GM23338 (cell line): Measurements from ENCODE around the gene UHRF2. TPM values are rescaled to one million over a fixed set of nuclear protein-coding genes. Genes with fewer than 3 reads are reported as not detected.

ENCODE experiments used
- ATAC-seq: fragments of 200-7000 bp; cut with Tn5 transposase; 3 replicates; pipeline ENCODE4 v1.9.1; 2020
- DNase-seq: peaks from one replicate; pipeline ENCODE4 v3.0.0-alpha.2; 2015; ENCODE audit warnings: low spot score
- H2AFZ ChIP-seq: fragments of 200-600 bp; sonication (generic); 2 replicates; pipeline ENCODE4 v1.8.0; 2016; ENCODE audit warnings: antibody characterized with exemption, mild to moderate bottlenecking, moderate library complexity
- H3F3A ChIP-seq: fragments of 200-600 bp; sonication (generic); replicated peaks from 2 replicates; pipeline ENCODE4 v1.8.0; 2017; ENCODE audit warnings: antibody characterized with exemption, mixed run types, low read depth
- H3K27ac ChIP-seq: fragments of 200-600 bp; sonication (generic); 2 replicates; pipeline ENCODE4 v1.6.1; 2016; ENCODE audit warnings: low read depth
- H3K27me3 ChIP-seq: fragments of 200-600 bp; sonication (generic); 2 replicates; pipeline ENCODE4 v1.8.0; 2016; ENCODE audit warnings: mild to moderate bottlenecking, mixed run types, moderate library complexity; ENCODE audit not compliant: insufficient read depth
- H3K36me3 ChIP-seq: fragments of 200-600 bp; sonication (generic); 2 replicates; pipeline ENCODE4 v1.8.0; 2016; ENCODE audit warnings: mild to moderate bottlenecking; ENCODE audit not compliant: insufficient read depth
- H3K4me1 ChIP-seq: fragments of 200-600 bp; sonication (generic); 2 replicates; pipeline ENCODE4 v1.8.0; 2016; ENCODE audit warnings: mild to moderate bottlenecking, moderate library complexity; ENCODE audit not compliant: insufficient read depth
- H3K4me2 ChIP-seq: fragments of 200-600 bp; sonication (generic); 2 replicates; pipeline ENCODE4 v1.7.1; 2017; ENCODE audit warnings: mixed run types
- H3K4me3 ChIP-seq: fragments of 200-600 bp; sonication (generic); 2 replicates; pipeline ENCODE4 v1.6.1; 2016; ENCODE audit warnings: mixed run types
- H3K79me2 ChIP-seq: fragments of 200-600 bp; sonication (generic); replicated peaks from 2 replicates; pipeline ENCODE4 v1.8.0; 2017; ENCODE audit warnings: mild to moderate bottlenecking; ENCODE audit not compliant: insufficient read depth
- H3K9me2 ChIP-seq: fragments of 200-600 bp; sonication (generic); 2 replicates; pipeline ENCODE4 v1.8.0; 2017; ENCODE audit not compliant: insufficient read depth
- H4K20me1 ChIP-seq: fragments of 200-600 bp; sonication (generic); replicated peaks from 2 replicates; pipeline ENCODE4 v1.8.0; 2017; ENCODE audit warnings: mild to moderate bottlenecking; ENCODE audit not compliant: insufficient read depth
- H3K27ac Mint-ChIP-seq: 2 replicates; pipeline ENCODE4 v1.8.0; 2020; ENCODE audit warnings: inconsistent platforms, mild to moderate bottlenecking, moderate library complexity, mixed read lengths
- H3K27me3 Mint-ChIP-seq: 3 replicates; pipeline ENCODE4 v1.8.0; 2022; ENCODE audit warnings: low read depth, mild to moderate bottlenecking, moderate library complexity, mixed read lengths, inconsistent platforms; ENCODE audit not compliant: insufficient read depth, poor library complexity
- H3K36me3 Mint-ChIP-seq: 3 replicates; pipeline ENCODE4 v1.8.0; 2021; ENCODE audit warnings: low read depth, mild to moderate bottlenecking, inconsistent platforms, moderate library complexity, mixed read lengths
- H3K4me1 Mint-ChIP-seq: 3 replicates; pipeline ENCODE4 v1.8.0; 2020; ENCODE audit warnings: mild to moderate bottlenecking, inconsistent platforms, mixed read lengths
- H3K4me3 Mint-ChIP-seq: 3 replicates; pipeline ENCODE4 v1.8.0; 2021; ENCODE audit warnings: moderate library complexity, mild to moderate bottlenecking, inconsistent platforms, mixed read lengths
- H3K9me3 Mint-ChIP-seq: 3 replicates; pipeline ENCODE4 v1.8.0; 2020; ENCODE audit warnings: moderate library complexity, mild to moderate bottlenecking, inconsistent platforms, mixed read lengths
- CREB1 ChIP-seq: fragments of 250-450 bp; sonication (Bioruptor Pico); IDR thresholded peaks from 2 replicates; pipeline ENCODE4 v1.5.0; 2020; ENCODE audit warnings: low read depth, mild to moderate bottlenecking, moderate library complexity
- CTCF ChIP-seq, 2 experiments: fragments of 200-600 bp in 1 of 2; sonication (generic) in 1 of 2; conservative IDR thresholded peaks; 2 replicates each; pipeline versions ENCODE4 v1.5.1 to v1.6.1; 2016 to 2017; ENCODE audit warnings: antibody characterized with exemption in 2 of 2, low read depth in 2 of 2, mild to moderate bottlenecking in 2 of 2, moderate library complexity in 1 of 2
- EZH2 ChIP-seq: fragments of 200-600 bp; sonication (generic); IDR thresholded peaks from one replicate; pipeline ENCODE4 v1.8.0; 2017; ENCODE audit warnings: antibody characterized with exemption, mild to moderate bottlenecking, low read depth; ENCODE audit not compliant: unreplicated experiment
- EZH2phosphoT487 ChIP-seq: fragments of 200-600 bp; sonication (generic); IDR thresholded peaks from one replicate; pipeline ENCODE4 v1.8.1; 2018; ENCODE audit warnings: antibody characterized with exemption; ENCODE audit not compliant: unreplicated experiment
- JUNB ChIP-seq: IDR thresholded peaks from one replicate; pipeline ENCODE4 v1.6.1; 2016; ENCODE audit warnings: antibody characterized with exemption; ENCODE audit not compliant: unreplicated experiment
- NANOG ChIP-seq: IDR thresholded peaks from 2 replicates; pipeline ENCODE4 v1.6.1; 2016; ENCODE audit warnings: antibody characterized with exemption, borderline replicate concordance
- POLR2AphosphoS5 ChIP-seq: IDR thresholded peaks from 2 replicates; pipeline ENCODE4 v1.6.1; 2016; ENCODE audit warnings: antibody characterized with exemption, low read depth
- REST ChIP-seq: IDR thresholded peaks from one replicate; pipeline ENCODE4 v1.6.1; 2018; ENCODE audit warnings: antibody characterized with exemption; ENCODE audit not compliant: unreplicated experiment
- STAT1 ChIP-seq: IDR thresholded peaks from one replicate; pipeline ENCODE4 v1.6.1; 2016; ENCODE audit warnings: antibody characterized with exemption; ENCODE audit not compliant: unreplicated experiment
- ZNF114 ChIP-seq: fragments of 250-450 bp; sonication (Bioruptor Pico); IDR thresholded peaks from 2 replicates; pipeline ENCODE4 v1.5.0; 2020; ENCODE audit warnings: mild to moderate bottlenecking, moderate library complexity
- ZNF331 ChIP-seq: fragments of 250-450 bp; sonication (Bioruptor Pico); IDR thresholded peaks from 2 replicates; pipeline ENCODE4 v1.5.0; 2020; ENCODE audit warnings: low read depth, mild to moderate bottlenecking, moderate library complexity
- ZNF462 ChIP-seq: fragments of 250-450 bp; sonication (Bioruptor Pico); IDR thresholded peaks from 2 replicates; pipeline ENCODE4 v1.5.0; 2020; ENCODE audit warnings: mild to moderate bottlenecking, moderate library complexity
- polyA plus RNA-seq: library from polyadenylated mRNA; unstranded; fragments of >200 nt; fragmentation: Nextera tagmentation; extraction: Ambion mirVana; gene quantifications from 2 replicates; pipeline ENCODE4 v1.2.1, GENCODE V29; 2016
- total RNA-seq: library from RNA; depleted of rRNA; stranded (reverse); fragments of >200 nt; shearing (Covaris generic); gene quantifications from 2 replicates; pipeline ENCODE4 v1.2.3, GENCODE V29; 2014
- TF ChIP-seq, protein P1 (sequence below): IDR thresholded peaks from 2 replicates; pipeline ENCODE4 v1.6.1; 2016; ENCODE audit warnings: antibody characterized with exemption

Gene UHRF2
- total and polyA plus RNA-seq, 2 experiments from 2014 or later = 15.1 to 51.6 TPM

- Histone ChIP-seq H3K79me2 (no peaks in the 10 kb centered on the region), H3K4me2 (no peak overlapping the region), H3K36me3 (peaks cover 41% of the 10 kb centered on the region), H3K9me2 (no peaks in the 10 kb centered on the region), H3K4me1 (0 out of 2 replicates have a peak, but pooled peaks cover 4% of the 10 kb centered on the region), H2AFZ (no peak overlapping the region), H3K4me3 (no peak overlapping the region), H4K20me1 (peaks cover 2% of the 10 kb centered on the region; the same call in 1 of the 2 replicates), H3K27me3 (no peaks in the 10 kb centered on the region), H3F3A (no peaks in the 10 kb centered on the region), H3K27ac (no peak overlapping the region)
- H3K36me3 Mint-ChIP-seq = peaks cover 65% of the 10 kb centered on the region
- H3K27me3 Mint-ChIP-seq = peaks cover 2% of the 10 kb centered on the region
- H3K4me1 Mint-ChIP-seq = peaks cover 13% of the 10 kb centered on the region
- no peaks in the 10 kb centered on the region for H3K9me3 Mint-ChIP-seq
- ATAC-seq (no peak), DNase-seq (no peak)
- TF ChIP-seq EZH2phosphoT487 (no peak), POLR2AphosphoS5 (no peak), CTCF (conservative IDR thresholded peaks at IDR 0.05; ENCODE audit: low read depth in 2 of 2) (no peak), REST (no peak), ZNF462 (CRISPR knock-in tag) (no peak), STAT1 (no peak), CREB1 (no peak), JUNB (no peak), ZNF114 (CRISPR knock-in tag) (no peak), EZH2 (no peak), ZNF331 (no peak), NANOG (no peak)
- TF ChIP-seq, protein P1, sequence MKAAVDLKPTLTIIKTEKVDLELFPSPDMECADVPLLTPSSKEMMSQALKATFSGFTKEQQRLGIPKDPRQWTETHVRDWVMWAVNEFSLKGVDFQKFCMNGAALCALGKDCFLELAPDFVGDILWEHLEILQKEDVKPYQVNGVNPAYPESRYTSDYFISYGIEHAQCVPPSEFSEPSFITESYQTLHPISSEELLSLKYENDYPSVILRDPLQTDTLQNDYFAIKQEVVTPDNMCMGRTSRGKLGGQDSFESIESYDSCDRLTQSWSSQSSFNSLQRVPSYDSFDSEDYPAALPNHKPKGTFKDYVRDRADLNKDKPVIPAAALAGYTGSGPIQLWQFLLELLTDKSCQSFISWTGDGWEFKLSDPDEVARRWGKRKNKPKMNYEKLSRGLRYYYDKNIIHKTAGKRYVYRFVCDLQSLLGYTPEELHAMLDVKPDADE = no peak
- no peak overlapping the region for H3K4me3 Mint-ChIP-seq
- H3K27ac Mint-ChIP-seq = no peak overlapping the region
These were observed 140.9 kb downstream of the UHRF2 start for GRCh38 chr9:6553866-6554265.
